DND-41 (cell line): ENCODE measurements around the gene FGF14.

Experiments used
- CTCF ChIP-seq: IDR thresholded peaks from 2 replicates; pipeline ENCODE4 v1.5.1; 2012; ENCODE audit warnings: borderline replicate concordance, low read length, moderate library complexity, mild to moderate bottlenecking; ENCODE audit not compliant: poor library complexity, severe bottlenecking; ENCODE audit errors: extremely low read depth
- EZH2 ChIP-seq: IDR thresholded peaks from 3 replicates; pipeline ENCODE4 v1.6.1; 2012; ENCODE audit warnings: borderline replicate concordance, low read depth, mild to moderate bottlenecking, moderate library complexity, low read length, inconsistent platforms; ENCODE audit not compliant: severe bottlenecking

- no peak for TF ChIP-seq CTCF
- no peak for TF ChIP-seq EZH2
Measured at GRCh38 chr13:101915331-101915730, 486.5 kb downstream of the FGF14 start.
